SJCRH30 (cell line): Measurements from ENCODE around the gene EIF2B4. TPM values are rescaled to one million over a fixed set of nuclear protein-coding genes. Genes with fewer than 3 reads are reported as not detected.
A peak's percentile ranks its signal among the peaks of the same experiment; 100 is the strongest.

Experiments
- DNase-seq, 2 experiments: peaks; one replicate each; pipeline ENCODE4 v3.0.0-alpha.2; 2015 to 2020
- H3K27ac ChIP-seq: fragments of 250-450 bp; sonication (Bioruptor Pico); 2 replicates; pipeline ENCODE4 v1.5.1; 2020; ENCODE audit warnings: mild to moderate bottlenecking, moderate library complexity
- H3K27me3 ChIP-seq: fragments of 250-450 bp; sonication (Bioruptor Pico); 2 replicates; pipeline ENCODE4 v1.5.1; 2020; ENCODE audit warnings: mild to moderate bottlenecking, moderate library complexity
- H3K36me3 ChIP-seq: fragments of 250-450 bp; sonication (Bioruptor Pico); 2 replicates; pipeline ENCODE4 v1.5.1; 2020; ENCODE audit warnings: mild to moderate bottlenecking, moderate library complexity
- H3K4me1 ChIP-seq: fragments of 250-450 bp; sonication (Bioruptor Pico); 2 replicates; pipeline ENCODE4 v1.5.1; 2020; ENCODE audit warnings: mild to moderate bottlenecking, moderate library complexity
- H3K4me3 ChIP-seq: fragments of 250-450 bp; sonication (Bioruptor Pico); 2 replicates; pipeline ENCODE4 v1.5.1; 2020; ENCODE audit warnings: mild to moderate bottlenecking, moderate library complexity
- H3K9me3 ChIP-seq: fragments of 250-450 bp; sonication (Bioruptor Pico); replicated peaks from 2 replicates; pipeline ENCODE4 v1.5.1; 2020; ENCODE audit warnings: mild to moderate bottlenecking, moderate library complexity
- total RNA-seq: library from RNA; depleted of rRNA; stranded (reverse); fragments of >200 nt; shearing (Covaris generic); gene quantifications from 2 replicates; pipeline ENCODE4 v1.2.3, GENCODE V29; 2014; rRNA removed

Gene EIF2B4
- 50.9 and 59.5 TPM in 2 replicates for total RNA-seq

DNA sequence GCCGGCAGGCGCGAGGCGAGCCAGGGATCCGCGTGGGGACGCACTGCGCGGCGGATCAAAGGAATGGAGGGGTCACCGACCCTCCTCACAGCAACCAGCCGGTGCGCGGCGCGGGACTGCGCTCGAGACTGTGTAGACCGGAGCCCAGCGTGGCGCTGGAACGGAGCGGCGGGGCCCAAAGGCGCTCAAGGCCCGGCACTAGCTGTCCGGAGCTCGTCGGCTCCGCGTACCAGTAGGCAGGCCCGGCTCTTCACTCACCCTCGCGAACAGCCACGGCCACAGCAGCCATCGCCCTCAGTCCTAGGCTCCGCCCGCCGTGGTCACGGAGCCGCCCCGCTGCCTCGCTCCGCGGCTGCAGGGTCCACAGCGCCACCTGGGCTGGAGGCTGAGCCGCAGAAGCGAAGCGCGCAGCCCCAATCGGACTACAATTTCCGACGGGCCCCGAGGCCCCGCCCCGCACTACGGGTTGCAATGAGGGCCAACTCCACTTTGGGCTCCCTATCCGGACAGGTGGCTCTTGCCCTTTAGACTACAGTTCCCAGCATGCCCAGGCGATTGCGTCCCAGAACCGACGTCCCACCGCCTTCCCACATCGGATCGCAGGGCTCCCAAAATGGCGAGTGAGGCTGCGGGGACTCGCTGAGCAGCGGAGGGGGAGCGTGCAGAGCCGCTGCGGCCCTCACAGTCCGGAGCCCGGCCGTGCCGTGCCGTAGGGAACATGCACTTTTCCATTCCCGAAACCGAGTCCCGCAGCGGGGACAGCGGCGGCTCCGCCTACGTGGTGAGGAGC is at the start of gene EIF2B4, which contains the start of gene SNX17:
Gene EIF2B4 (minus strand): TSS at position 313 of the 790 bp plus-strand sequence. CDS start 24 bp downstream, at position 289.
Gene SNX17 (plus strand): TSS at position 591 of the 790 bp plus-strand sequence. CDS start 128 bp downstream, at position 719.
- Histone ChIP-seq H3K27me3 (no peaks in the 10 kb centered on the region), H3K4me3 (peak within 1 kb of the TSS; percentile 95), H3K9me3 (no peaks in the 10 kb centered on the region), H3K36me3 (peaks cover 48% of the 10 kb centered on the region), H3K27ac (peak within 1 kb of the TSS; percentile 90), H3K4me1 (peaks cover 3% of the 10 kb centered on the region; the same call in 1 of the 2 replicates)
- peak; percentile 100 for DNase-seq

DNA sequence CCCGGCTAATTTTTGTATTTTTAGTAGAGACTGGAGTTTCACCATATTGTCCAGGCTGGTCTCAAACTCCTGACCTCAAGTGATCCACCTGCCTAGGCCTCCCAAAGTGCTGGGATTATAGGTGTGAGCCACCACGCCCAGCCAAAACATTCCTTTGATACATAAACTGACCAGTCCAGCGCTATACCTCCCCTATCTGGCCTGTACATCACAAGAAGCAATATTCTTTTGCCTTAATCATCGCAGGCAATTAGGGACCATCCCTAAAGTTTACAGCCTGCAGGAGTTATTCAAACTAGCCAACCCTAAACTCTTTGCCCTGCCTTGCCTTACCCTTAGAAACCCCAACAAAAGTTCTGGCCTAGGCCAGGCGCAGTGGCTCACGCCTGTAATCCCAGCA is 46.0 kb upstream of the EIF2B4 start:
- H3K4me1 ChIP-seq = no peaks in the 10 kb centered on the region

DNA sequence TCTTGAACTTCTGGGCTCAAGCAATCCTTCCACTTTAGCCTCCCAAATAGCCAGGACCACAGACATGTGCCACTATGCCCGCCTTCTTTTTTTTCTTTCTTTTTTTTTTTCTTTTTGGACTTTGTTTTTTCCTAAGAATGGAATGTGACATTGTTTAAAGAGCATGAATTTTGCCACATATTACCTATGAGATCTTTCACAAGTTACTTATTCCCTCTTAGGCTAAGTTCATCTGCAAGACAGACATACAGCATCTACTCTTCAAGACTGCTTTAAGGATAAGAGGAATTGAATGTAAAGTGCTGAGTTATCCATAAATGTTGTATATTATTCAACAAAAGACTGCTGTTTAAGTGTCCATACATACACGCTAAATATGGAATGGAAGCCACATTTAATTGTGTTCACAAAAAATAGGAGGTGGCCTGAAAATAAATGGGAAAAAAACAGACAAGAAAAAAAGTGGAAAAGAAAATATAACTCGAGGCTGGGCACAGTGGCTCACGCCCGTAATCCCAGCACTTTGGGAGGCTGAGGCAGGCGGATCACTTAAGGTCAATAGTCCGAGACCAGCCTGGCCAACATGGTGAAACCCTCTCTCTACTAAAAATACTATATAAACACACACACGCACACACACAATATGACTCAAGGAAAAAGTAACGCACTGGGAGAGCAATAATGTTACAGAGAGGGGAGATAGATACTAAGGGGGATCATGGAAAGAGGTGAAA is 42.4 kb upstream of the EIF2B4 start:
- peaks cover 5% of the 10 kb centered on the region for H3K4me1 ChIP-seq
- no peak for DNase-seq
- no peak overlapping the region for H3K4me3 ChIP-seq
- H3K27ac ChIP-seq = no peak overlapping the region
- H3K9me3 ChIP-seq = no peaks in the 10 kb centered on the region
- H3K36me3 ChIP-seq = peaks cover 3% of the 10 kb centered on the region
- H3K27me3 ChIP-seq = no peaks in the 10 kb centered on the region

More for the DNA sequence above, 46.0 kb upstream of the EIF2B4 start:
- no peak overlapping the region for H3K27ac ChIP-seq
- H3K27me3 ChIP-seq = no peaks in the 10 kb centered on the region
- no peaks in the 10 kb centered on the region for H3K36me3 ChIP-seq
- no peak overlapping the region for H3K4me3 ChIP-seq
- no peaks in the 10 kb centered on the region for H3K9me3 ChIP-seq
- no peak for DNase-seq

DNA sequence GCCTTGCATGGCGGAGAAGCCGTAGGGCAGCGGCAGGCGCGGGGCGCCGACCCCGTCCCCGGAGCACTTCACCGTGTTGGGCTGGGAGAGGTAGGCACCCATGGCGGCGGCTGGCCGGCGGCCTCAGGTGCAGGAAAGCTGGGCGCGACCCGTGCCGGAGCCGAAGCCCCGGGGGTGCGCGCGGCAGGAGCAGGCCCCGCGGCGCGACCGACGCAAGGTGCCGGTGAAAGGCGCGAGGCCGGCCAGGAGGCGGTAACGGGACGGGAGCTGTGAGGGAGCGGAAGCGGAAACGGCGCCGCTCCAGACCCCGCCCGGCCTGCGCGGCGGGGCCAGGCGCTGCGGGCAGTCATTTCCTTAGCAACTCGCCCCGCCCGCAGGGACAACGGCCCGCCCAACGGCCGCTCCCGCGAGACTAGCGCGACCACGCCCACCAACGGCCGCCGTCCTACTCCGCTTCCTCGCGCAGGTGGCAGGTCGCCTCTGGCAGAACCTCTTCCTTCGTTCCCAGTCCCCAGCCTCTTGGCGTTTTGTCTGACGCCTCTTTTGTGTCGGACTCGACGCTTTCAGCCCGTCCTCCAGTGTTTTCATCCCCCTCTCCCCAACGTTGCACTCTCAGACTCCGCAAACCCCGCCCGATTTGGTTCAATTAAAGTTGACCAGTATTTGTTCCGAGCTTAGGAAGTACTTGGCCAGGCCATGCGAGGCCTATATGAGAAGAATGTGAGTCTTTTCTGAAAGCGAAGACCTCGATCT is 39.4 kb upstream of the EIF2B4 start, which contains the start of gene PPM1G:
Gene PPM1G (minus strand): TSS at position 271 of the 753 bp plus-strand sequence. CDS start 169 bp downstream, at position 102.
- no peaks in the 10 kb centered on the region for H3K9me3 ChIP-seq
- peak within 1 kb of the TSS; percentile 98 for H3K4me3 ChIP-seq
- H3K27me3 ChIP-seq = no peaks in the 10 kb centered on the region
- DNase-seq = peak; percentile 96 to 97
- H3K27ac ChIP-seq = peak within 1 kb of the TSS; percentile 62
- peaks cover 25% of the 10 kb centered on the region for H3K36me3 ChIP-seq
- peaks cover 9% of the 10 kb centered on the region for H3K4me1 ChIP-seq

DNA sequence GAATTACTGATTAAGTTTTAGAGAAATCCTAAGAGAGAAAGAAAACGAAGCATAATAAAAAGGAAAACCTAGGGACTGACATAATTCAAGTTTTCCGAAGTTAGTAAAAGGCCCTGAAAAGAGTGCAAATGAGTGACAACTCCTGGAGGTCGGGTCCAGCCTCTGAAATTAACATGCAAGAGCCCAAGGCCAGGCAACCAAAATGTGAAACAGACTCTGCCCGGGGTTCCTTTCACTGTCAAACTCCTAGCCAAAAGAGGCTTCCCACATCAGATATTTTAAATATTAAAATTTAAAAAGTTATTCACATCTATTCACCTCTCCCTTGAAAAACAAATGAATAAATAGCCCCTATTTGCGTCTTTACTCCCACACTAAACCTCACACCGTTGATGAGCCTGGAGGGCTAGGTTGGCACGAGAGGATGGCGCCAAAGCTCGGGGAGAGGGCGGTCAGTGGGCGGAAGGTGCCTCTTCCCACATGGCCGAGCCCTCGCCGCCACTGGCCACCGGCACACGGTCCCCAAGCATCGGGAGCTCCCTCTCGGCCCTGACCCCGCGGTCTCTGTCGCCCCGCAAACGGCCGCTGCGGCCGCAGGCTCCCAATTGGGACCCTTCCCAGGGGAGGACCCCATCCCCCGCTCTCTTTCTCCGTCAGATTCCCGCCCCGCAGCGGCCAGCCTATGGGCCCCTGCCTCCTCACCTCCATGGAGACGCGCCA is 38.6 kb upstream of the EIF2B4 start:
- Histone ChIP-seq H3K4me3 (peak overlapping the region; percentile 98), H3K4me1 (peaks cover 9% of the 10 kb centered on the region), H3K9me3 (no peaks in the 10 kb centered on the region), H3K36me3 (peaks cover 26% of the 10 kb centered on the region), H3K27ac (peak overlapping the region; percentile 62), H3K27me3 (no peaks in the 10 kb centered on the region)
- DNase-seq = peak in 1 of 2 experiments; percentile 54

DNA sequence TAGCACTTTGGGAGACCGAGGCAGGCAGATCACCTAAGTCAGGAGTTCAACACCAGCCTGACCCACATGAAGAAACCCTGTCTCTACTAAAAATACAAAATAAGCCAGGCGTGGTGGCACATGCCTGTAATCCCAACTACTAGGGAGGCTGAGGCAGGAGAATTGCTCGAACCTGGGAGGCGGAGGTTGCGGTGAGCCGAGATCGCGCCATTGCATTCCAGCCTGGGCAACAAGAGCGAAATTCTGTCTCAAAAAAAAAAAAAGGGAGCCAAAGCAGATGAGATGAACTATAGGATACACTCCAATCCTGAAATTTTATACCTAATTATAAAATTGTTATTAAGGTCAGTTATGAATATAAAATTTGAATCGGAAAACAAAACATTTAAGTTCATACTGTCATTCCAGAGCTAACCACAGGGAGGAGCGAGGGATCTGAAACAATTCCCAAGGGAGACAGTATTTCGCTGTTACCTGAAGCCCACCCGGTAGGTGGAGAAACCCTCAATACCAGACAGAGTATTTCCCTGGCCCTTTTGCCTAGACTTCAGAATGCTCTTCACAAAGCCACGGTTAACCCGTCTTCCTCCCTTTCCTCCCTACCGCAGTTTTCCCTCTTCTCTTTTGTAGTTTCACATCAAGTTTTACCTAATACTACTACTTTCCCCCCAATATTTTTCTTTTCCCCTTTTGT is 37.8 kb upstream of the EIF2B4 start:
- no peak overlapping the region; the same call in 1 of the 2 replicates for H3K27ac ChIP-seq
- DNase-seq = peak; percentile 39 to 72
- H3K9me3 ChIP-seq = no peaks in the 10 kb centered on the region
- no peaks in the 10 kb centered on the region for H3K27me3 ChIP-seq
- H3K36me3 ChIP-seq = peaks cover 26% of the 10 kb centered on the region
- peaks cover 9% of the 10 kb centered on the region for H3K4me1 ChIP-seq
- peak overlapping the region; percentile 98 for H3K4me3 ChIP-seq

DNA sequence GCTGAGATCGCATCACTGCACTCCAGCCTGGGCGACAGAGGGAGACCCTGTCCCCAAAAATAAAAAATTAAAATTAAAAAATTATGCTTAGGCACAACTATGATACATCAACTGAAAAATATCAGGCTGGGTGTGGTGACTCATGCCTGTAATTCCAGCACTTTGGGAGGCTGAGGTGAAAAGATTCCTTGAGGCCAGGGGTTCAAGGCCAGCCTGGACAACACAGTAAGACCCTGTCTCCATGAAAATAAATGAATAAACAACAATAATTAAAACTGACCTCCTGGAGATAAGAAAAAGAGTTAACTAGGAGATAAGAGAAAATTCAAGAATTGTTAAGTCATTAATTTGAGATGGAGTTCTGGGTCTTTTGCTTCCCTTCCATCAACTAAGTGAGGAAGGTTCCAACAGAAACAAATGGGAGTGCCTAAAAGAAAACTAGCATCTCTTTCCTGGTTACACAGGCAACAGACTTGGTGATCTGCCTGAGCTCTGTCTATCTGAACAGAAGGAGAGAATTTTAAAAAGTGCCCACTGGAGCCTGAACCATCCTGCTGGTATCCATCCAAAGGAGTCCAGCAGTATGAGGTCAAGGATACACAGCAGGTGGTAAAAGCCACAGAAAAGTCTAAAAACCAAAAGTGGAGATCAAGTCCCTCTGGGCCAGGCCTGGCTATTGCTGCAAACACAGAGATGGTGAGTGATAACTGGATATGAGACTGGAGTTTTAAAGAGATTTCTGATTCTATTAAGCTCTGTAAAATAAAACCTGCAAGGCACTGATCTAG is 30.4 kb upstream of the EIF2B4 start:
- H3K4me3 ChIP-seq = no peak overlapping the region
- no peaks in the 10 kb centered on the region for H3K4me1 ChIP-seq
- no peaks in the 10 kb centered on the region for H3K27me3 ChIP-seq
- DNase-seq = peak in 1 of 2 experiments; percentile 48
- no peaks in the 10 kb centered on the region for H3K9me3 ChIP-seq
- peaks cover 49% of the 10 kb centered on the region for H3K36me3 ChIP-seq
- no peak overlapping the region for H3K27ac ChIP-seq

DNA sequence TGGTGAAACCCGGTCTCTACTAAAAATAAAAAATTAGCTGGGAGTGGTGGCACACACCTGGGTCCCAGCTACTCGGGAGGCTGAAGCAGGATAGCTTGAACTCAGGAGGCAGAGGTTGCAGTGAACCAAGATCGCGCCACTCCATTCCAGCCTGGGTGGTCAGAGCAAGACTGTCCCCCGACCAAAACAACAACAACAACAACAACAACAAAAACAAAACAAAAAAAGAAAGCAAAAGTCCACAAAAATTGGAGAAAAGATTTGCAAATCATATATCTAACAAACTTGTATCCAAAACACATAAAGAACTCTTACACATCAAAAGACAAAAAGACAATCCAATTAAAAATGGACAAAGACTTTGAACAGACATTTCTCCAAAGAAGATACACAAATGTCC is 28.8 kb upstream of the EIF2B4 start:
- Histone ChIP-seq H3K4me1 (no peaks in the 10 kb centered on the region), H3K27ac (no peak overlapping the region), H3K4me3 (no peak overlapping the region), H3K9me3 (no peaks in the 10 kb centered on the region), H3K27me3 (no peaks in the 10 kb centered on the region), H3K36me3 (peaks cover 43% of the 10 kb centered on the region)
- no peak for DNase-seq

DNA sequence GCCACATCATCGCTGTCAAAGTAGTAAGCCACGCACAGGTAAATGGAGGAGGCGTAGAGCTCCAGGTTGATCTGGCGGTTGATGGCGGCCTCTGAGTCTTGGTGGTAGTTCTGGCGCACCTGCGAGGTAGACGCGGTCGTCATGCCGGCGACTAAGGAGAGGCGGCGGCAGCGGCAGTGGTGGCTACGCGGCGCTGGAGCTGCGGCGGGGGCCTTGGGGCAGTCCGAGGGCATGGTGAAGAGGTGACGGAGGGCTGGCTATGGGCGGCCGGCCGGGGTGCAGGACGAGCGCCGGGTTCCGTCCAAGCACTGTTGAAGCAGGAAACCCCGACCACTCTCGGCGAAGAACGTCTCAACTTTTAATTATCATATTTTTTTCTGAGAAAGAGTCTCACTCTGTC is 23.1 kb upstream of the EIF2B4 start:
- Histone ChIP-seq H3K27me3 (no peaks in the 10 kb centered on the region), H3K4me3 (no peak overlapping the region), H3K27ac (no peak overlapping the region), H3K9me3 (0 out of 2 replicates have a peak, but pooled peaks cover 4% of the 10 kb centered on the region), H3K36me3 (peaks cover 45% of the 10 kb centered on the region), H3K4me1 (no peaks in the 10 kb centered on the region)
- DNase-seq = no peak

DNA sequence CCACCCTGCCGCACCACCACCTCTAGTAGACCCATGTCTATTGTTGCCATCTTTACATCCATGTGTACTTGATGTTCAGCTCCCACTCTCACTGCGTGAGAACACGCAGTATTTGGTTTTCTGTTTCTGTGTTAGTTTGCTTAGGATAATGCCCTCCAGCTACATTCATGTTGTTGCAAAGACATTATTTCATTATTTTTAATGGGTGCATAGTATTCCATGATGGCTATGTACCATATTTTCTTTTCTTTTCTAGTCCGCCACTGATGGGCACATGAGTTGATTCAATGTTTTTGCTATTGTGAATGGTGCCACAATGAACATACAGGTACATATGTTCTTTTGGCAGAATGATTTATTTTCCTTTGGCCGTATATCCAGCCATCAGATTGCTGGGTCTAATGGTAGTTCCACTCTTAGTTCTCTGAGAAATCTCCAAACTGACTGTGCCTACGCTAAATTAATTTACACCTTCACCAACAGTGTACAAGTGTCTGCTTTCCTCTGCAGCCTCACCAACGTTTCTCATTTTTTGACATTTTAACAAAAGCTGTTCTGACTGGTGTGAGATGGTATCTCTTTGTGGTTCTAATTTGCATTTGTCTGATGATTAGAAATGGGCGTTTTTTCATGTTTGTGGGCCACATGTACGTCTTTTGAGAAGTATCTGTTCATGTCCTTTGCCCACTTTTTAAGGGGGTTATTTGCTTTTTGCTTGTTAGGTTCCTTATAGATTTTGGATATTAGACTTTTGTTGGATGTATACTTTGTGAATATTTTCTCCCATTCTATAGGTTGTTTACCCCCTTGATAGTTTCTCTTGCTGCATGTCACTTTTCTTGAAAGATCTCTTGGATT is 20.9 kb upstream of the EIF2B4 start:
- no peaks in the 10 kb centered on the region for H3K27me3 ChIP-seq
- no peaks in the 10 kb centered on the region for H3K4me1 ChIP-seq
- no peak overlapping the region for H3K4me3 ChIP-seq
- H3K27ac ChIP-seq = no peak overlapping the region
- 0 out of 2 replicates have a peak, but pooled peaks cover 4% of the 10 kb centered on the region for H3K9me3 ChIP-seq
- DNase-seq = no peak
- peaks cover 48% of the 10 kb centered on the region for H3K36me3 ChIP-seq

DNA sequence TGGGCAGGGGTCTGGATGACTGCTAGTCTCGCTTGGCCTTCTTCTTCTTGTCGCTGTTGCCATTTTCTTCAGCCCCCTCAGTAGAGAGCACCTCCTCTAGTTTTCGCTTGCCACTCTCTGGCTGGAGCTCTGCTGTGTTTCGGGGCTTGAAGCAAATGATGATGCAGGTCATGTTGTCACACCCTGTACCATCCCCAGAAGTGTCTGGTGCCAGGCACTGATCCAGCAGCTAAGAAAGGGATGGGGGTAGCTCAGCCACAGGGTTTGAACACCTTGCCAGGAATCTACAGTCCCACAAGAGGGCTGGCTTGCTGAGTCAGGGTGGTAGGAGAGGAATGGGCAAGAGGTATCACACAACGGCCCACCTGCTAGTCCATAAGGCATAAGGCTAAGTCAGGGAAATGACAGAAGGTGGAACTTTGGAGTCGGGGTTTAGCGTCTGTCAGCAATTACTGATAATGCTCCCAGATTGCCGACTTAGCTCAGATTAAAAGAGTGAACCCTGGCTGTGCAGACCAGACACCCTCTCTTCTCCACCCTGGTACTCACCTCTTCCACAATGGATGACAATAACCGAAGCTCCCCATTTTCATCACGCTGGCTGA is 11.5 kb upstream of the EIF2B4 start:
- peaks cover 79% of the 10 kb centered on the region for H3K36me3 ChIP-seq
- no peaks in the 10 kb centered on the region for H3K9me3 ChIP-seq
- no peaks in the 10 kb centered on the region for H3K27me3 ChIP-seq
- no peak overlapping the region for H3K4me3 ChIP-seq
- no peak overlapping the region for H3K27ac ChIP-seq
- peaks cover 13% of the 10 kb centered on the region; the same call in 1 of the 2 replicates for H3K4me1 ChIP-seq
- no peak for DNase-seq
